ENCODE measurements around the gene INO80D.

The INO80D gene

DNA sequence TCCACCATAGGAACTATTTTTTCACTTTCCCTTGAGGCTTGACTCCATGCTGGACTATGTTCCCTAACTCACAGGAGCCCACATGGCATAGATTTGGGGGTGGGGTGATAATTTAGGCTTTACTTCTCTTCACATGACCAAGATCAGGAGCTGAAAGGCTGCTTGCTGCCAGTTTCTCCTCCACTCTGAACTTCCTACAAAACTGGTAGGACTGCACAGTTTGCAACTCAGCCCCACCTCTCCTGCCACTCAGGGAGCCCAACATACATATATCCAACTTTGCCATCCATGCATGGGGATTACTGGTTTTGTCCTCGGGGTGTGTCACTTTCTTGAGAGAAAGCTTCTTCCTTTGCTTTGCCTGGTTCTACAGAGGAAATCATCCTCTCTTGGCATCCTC, 14.2 kb downstream of the INO80D start:
- in situ Hi-C loops (cut with HindIII; ENCODE audit: low sequenced_read_pairs) = no loop called here
- no peak overlapping the region for H3K4me3 ChIP-seq (ENCODE audit: low read depth, low read length)
- DNase-seq (ENCODE audit: low read depth) = no peak
- TF ChIP-seq, protein P1, sequence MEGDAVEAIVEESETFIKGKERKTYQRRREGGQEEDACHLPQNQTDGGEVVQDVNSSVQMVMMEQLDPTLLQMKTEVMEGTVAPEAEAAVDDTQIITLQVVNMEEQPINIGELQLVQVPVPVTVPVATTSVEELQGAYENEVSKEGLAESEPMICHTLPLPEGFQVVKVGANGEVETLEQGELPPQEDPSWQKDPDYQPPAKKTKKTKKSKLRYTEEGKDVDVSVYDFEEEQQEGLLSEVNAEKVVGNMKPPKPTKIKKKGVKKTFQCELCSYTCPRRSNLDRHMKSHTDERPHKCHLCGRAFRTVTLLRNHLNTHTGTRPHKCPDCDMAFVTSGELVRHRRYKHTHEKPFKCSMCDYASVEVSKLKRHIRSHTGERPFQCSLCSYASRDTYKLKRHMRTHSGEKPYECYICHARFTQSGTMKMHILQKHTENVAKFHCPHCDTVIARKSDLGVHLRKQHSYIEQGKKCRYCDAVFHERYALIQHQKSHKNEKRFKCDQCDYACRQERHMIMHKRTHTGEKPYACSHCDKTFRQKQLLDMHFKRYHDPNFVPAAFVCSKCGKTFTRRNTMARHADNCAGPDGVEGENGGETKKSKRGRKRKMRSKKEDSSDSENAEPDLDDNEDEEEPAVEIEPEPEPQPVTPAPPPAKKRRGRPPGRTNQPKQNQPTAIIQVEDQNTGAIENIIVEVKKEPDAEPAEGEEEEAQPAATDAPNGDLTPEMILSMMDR (IDR thresholded peaks at IDR 0.05; ENCODE audit: low read depth, low read length, missing control alignments) = no peak

DNA sequence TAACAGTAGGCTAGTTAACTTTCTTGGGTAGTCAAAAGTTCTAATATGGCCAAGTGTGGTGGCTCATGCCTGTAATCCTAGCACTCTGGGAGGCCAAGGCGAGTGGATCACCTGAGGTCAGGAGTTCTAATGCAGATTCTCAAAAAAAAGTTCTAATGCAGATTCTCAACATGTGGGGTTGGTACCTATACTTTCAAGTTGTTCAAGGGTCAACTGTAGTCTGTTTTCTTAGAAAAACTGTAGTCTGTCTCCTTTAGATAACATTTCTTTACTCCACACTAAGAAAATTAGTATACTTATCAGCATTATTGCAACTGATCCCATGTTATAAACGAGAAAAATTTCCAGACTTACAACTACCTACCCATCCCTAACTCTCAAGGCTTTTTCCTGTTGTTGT, 16.6 kb downstream of the INO80D start:
- H3K4me3 ChIP-seq (ENCODE audit: low read depth, low read length) = no peak overlapping the region
- TF ChIP-seq, protein P1 (IDR thresholded peaks at IDR 0.05; ENCODE audit: low read depth, low read length, missing control alignments) = no peak
- in situ Hi-C loops (cut with HindIII; ENCODE audit: low sequenced_read_pairs) = no loop called here
- DNase-seq (ENCODE audit: low read depth) = no peak

DNA sequence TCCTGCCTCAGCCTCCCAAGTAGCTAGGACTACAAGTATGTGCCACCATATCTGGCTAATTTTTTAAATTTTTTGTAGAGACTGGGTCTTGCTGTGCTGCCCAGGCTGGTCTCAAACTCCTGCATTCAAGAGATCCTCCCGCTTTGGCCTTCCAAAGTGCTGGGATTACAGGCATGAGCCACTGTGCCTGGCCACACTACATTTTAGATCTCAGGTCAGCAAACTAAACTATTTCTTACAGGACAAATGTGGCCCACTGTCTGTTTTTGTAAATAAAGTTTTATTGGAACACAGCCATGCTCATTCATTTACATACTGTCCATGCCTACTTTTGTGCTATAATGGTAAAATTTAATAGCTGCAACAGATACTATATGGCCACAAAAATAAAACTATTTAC, 17.8 kb downstream of the INO80D start:
- in situ Hi-C loops (cut with HindIII; ENCODE audit: low sequenced_read_pairs) = no loop called here
- no peak overlapping the region for H3K4me3 ChIP-seq (ENCODE audit: low read depth, low read length)
- TF ChIP-seq, protein P1 (IDR thresholded peaks at IDR 0.05; ENCODE audit: low read depth, low read length, missing control alignments) = no peak
- no peak for DNase-seq (ENCODE audit: low read depth)

DNA sequence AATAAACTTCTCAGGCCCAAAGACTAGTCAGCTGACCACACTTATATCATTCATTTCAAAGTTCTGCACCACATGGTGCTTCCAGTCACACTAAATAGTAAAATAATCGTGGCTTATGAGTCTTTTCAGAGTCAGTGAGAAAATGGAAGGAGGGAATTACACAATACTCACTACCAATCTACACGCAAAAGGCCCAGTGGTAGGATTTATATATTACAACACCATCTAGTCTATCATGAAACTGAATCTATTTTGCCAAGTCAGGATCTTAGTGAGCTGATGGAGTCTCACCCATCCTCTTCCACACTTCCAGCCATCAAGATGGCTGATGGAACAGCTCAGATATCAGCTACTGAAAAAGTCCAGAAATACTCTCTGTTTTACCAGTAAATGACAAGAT, 21.9 kb downstream of the INO80D start:
- in situ Hi-C loops (cut with HindIII; ENCODE audit: low sequenced_read_pairs) = no loop called here
- TF ChIP-seq, protein P1 (IDR thresholded peaks at IDR 0.05; ENCODE audit: low read depth, low read length, missing control alignments) = no peak
- DNase-seq (ENCODE audit: low read depth) = no peak
- no peak overlapping the region for H3K4me3 ChIP-seq (ENCODE audit: low read depth, low read length)

DNA sequence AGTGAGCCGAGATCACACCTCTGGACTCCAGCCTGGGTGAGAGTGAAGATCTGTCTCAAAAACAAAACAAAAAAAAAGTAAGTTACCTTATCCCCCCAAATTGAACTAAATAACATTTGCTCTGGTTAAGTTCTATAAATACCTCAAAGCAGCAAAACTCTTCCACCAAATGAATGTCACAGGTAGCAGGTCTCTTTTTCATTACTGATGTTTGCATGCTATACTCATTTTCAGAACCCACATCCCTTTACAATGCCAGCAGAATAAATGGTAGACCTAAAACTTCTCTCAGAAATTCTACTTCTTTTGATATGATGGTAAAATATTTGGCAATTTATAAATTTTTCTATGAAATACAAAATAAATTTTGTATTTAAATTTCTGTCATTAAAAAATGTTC, 22.3 kb downstream of the INO80D start:
- TF ChIP-seq, protein P1 (IDR thresholded peaks at IDR 0.05; ENCODE audit: low read depth, low read length, missing control alignments) = no peak
- in situ Hi-C loops (cut with HindIII; ENCODE audit: low sequenced_read_pairs) = no loop called here

DNA sequence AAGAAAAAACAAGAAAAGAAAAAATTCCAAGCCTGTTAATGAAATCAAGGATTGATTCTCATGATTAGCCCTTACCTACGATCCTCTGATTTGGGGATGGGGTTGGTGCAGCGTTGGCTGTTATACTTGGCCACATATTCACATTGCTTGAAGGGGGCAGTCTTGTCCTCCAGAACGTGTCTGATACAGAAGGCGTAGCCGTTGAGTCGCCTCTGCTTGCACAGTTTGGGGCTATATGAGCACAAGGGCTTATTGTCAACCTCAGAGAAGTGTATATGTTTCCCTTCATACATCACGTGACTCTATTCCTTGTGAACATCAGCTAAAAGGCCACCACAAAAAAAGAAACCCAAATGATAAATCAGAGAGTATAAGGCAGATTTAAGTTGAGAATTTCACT, 23.2 kb downstream of the INO80D start:
- no peak overlapping the region for H3K4me3 ChIP-seq (ENCODE audit: low read depth, low read length)
- no peak for DNase-seq (ENCODE audit: low read depth)
- TF ChIP-seq, protein P1 (IDR thresholded peaks at IDR 0.05; ENCODE audit: low read depth, low read length, missing control alignments) = no peak
- in situ Hi-C loops (cut with HindIII; ENCODE audit: low sequenced_read_pairs) = no loop called here

More for the DNA sequence above, 22.3 kb downstream of the INO80D start:
- no peak for DNase-seq (ENCODE audit: low read depth)
- no peak overlapping the region for H3K4me3 ChIP-seq (ENCODE audit: low read depth, low read length)

DNA sequence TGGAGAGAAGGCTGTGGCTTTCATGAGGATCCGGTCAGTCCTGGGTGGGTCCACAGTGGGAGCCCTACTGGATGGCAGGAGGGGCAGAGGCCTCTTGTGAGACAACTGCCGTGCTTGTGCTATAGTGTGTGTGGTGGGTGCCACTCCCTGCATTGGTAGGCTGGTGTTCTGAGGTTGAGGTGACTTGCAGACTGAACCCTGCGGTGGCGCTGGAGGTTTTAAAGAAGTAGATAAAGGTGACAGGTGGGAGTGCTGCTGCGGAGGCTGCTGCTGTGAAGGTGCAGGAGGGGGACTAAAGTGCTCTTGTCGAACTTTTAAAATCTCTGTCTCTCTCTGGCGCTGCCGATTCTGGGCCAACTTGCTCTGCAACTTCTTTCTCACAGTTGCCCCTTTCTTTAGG, 29.7 kb downstream of the INO80D start:
- TF ChIP-seq, protein P1 (IDR thresholded peaks at IDR 0.05; ENCODE audit: low read depth, low read length, missing control alignments) = no peak
- in situ Hi-C loops (cut with HindIII; ENCODE audit: low sequenced_read_pairs) = no loop called here
- DNase-seq (ENCODE audit: low read depth) = no peak
- H3K4me3 ChIP-seq (ENCODE audit: low read depth, low read length) = no peak overlapping the region

Measured in astrocyte of the cerebellum (primary cell).